Measurements from ENCODE around the gene CLTCL1. TPM values are rescaled to one million over a fixed set of nuclear protein-coding genes. Genes with fewer than 3 reads are reported as not detected.
A peak's percentile ranks its signal among the peaks of the same experiment; 100 is the strongest.

CLTCL1 gene
- total and polyA plus RNA-seq, 4 donors, result 2.0 to 4.8 (median 2.6) TPM

DNA sequence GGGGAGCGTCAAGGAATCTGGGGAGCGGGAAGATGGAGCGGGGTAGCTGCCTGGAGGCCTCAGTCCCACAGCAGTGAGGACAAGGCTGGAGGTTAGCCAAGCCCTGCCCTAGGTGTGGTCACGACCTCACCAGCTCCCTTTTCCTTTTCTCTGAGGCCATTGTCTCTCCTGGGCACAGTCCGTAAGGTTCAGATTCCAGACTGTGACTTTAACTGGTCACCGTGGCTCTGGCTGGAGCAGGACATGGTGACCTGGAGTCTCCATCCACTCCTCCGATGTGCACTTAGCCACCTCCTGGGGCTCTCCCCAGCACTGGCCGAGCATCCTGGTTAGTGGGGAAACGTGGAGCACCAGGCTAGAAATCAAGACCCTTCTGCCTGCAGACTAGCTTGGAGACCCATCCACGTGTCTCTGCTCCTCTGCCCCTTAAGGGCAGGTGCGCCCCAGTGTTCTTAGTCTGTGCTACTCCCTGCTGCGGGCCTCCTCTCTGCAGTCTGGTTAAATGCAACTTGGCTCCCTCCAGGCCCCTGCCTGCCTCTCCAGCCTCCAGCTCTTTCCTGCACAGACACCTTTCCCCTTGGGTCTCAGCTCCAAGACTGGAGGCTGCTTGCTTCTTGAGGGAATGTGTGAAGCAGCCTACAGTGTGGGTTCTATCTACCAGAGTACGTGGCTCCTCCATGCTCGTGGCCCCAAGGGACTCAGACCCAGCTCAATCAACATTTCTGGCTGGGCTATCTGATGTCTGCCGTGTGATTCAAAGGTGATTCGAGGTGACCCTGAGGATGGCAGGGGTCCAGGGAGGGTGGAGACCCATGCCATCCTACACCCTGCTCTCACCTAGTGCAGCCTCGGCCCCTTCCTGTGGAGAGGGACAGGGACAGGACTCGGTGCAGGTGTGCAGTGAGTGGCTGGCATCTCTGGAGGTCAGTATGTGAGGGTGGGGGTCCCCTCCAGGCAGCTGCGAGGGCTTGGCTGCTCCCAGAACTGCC is 118.2 kb downstream of the CLTCL1 start:
- no peak for DNase-seq (ENCODE audit: low spot score)
- Histone ChIP-seq H3K27ac (ENCODE audit: low read depth in 1 of 2, low read length in 2 of 2) (peak overlapping the region; percentile 31 to 78), H3K9me3 (ENCODE audit: control insufficient read depth in 4 of 4, low read length in 3 of 4) (no peaks in the 10 kb centered on the region), H3K36me3 (ENCODE audit: control insufficient read depth in 4 of 4, insufficient read depth in 3 of 4, low read depth in 1 of 4, low read length in 3 of 4) (no peaks in the 10 kb centered on the region), H3K27me3 (ENCODE audit: control insufficient read depth in 4 of 4, insufficient read depth in 4 of 4, low read length in 3 of 4) (peaks cover 0 to 7% (median under 1%) of the 10 kb centered on the region in 4 donors), H3K4me1 (ENCODE audit: control insufficient read depth in 4 of 4, insufficient read depth in 4 of 4, low read length in 3 of 4) (peaks cover 27 to 80% (median 63%) of the 10 kb centered on the region in 4 donors), H3K9ac (ENCODE audit: low read depth in 1 of 2, low read length in 2 of 2) (no peak overlapping the region), H3K4me3 (ENCODE audit: low read depth in 1 of 3, low read length in 3 of 3) (peak overlapping the region in 1 of 3 donors; percentile 89)
- whole genome bisulfite sequencing, result 63% methylated on average over 19 of the region's 19 CpGs
- no peak for TF ChIP-seq HNF4A (conservative IDR thresholded peaks at IDR 0.05)
- no peak for TF ChIP-seq FOXA2 (IDR thresholded peaks at IDR 0.05)
- no peak for TF ChIP-seq MAX (IDR thresholded peaks at IDR 0.05)
- TF ChIP-seq SP1 (IDR thresholded peaks at IDR 0.05), result no peak
- TF ChIP-seq RXRA (IDR thresholded peaks at IDR 0.05), result no peak
- no peak for TF ChIP-seq HNF4G (IDR thresholded peaks at IDR 0.05)
- TF ChIP-seq, protein P1, sequence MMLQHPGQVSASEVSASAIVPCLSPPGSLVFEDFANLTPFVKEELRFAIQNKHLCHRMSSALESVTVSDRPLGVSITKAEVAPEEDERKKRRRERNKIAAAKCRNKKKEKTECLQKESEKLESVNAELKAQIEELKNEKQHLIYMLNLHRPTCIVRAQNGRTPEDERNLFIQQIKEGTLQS (IDR thresholded peaks at IDR 0.05), result no peak
- TF ChIP-seq FOXA1 (IDR thresholded peaks at IDR 0.05), result no peak
- TF ChIP-seq ZBTB33 (IDR thresholded peaks at IDR 0.05), result no peak
- no peak for TF ChIP-seq RAD21 (IDR thresholded peaks at IDR 0.05)
- TF ChIP-seq GABPA (IDR thresholded peaks at IDR 0.05 in 1 of 2, conservative IDR thresholded peaks at IDR 0.05 in 1 of 2), result no peak
- TF ChIP-seq REST (IDR thresholded peaks at IDR 0.05), result no peak
- no peak for TF ChIP-seq EGR1 (IDR thresholded peaks at IDR 0.05; ENCODE audit: low read depth in 2 of 2)
- no peak for TF ChIP-seq YY1 (IDR thresholded peaks at IDR 0.05)
- TF ChIP-seq NR2F2 (IDR thresholded peaks at IDR 0.05), result no peak
- TF ChIP-seq TAF1 (conservative IDR thresholded peaks at IDR 0.05), result no peak
- no peak for TF ChIP-seq JUND (IDR thresholded peaks at IDR 0.05)

Measured in liver (tissue), 9 donors.